Measurements from ENCODE around the gene GBF1. TPM values are rescaled to one million over a fixed set of nuclear protein-coding genes. Genes with fewer than 3 reads are reported as not detected.

Gene GBF1
- total and polyA plus RNA-seq, 4 donors, result 6.0 to 27.2 (median 15.2) TPM

DNA sequence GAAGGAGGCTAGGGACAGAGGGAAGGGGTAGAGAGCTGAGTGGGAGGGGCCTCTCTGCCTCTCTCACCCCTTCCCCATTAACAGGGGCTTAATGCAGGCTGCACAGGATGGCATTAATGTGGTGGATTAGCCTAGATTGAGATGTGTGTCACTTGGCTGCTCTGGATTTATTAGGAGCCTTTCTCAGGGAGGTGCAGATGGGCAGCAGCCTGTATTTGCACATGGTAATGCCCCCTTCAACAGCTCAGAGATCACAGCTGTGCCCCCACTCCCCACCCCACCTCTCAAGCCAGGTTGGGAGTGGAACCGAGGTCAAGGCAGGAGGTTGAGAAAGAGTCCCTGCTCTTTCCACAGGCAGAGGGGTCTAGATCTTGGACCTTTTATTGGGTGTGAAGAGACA, 11.3 kb upstream of the GBF1 start:
- Histone ChIP-seq H3K27ac (ENCODE audit: low read depth in 1 of 2, low read length in 2 of 2) (no peak overlapping the region), H3K36me3 (ENCODE audit: control insufficient read depth in 4 of 4, insufficient read depth in 3 of 4, low read depth in 1 of 4, low read length in 3 of 4) (no peaks in the 10 kb centered on the region), H3K9ac (ENCODE audit: low read depth in 1 of 2, low read length in 2 of 2) (no peak overlapping the region), H3K4me3 (ENCODE audit: low read depth in 1 of 3, low read length in 3 of 3) (no peak overlapping the region), H3K4me1 (ENCODE audit: control insufficient read depth in 4 of 4, insufficient read depth in 4 of 4, low read length in 3 of 4) (peaks cover 14 to 23% (median 20%) of the 10 kb centered on the region in 4 donors), H3K9me3 (ENCODE audit: control insufficient read depth in 4 of 4, low read length in 3 of 4) (no peaks in the 10 kb centered on the region), H3K27me3 (ENCODE audit: control insufficient read depth in 4 of 4, insufficient read depth in 4 of 4, low read length in 3 of 4) (peaks cover 0 to 6% (median 0%) of the 10 kb centered on the region in 4 donors)
- TF ChIP-seq, protein P1, sequence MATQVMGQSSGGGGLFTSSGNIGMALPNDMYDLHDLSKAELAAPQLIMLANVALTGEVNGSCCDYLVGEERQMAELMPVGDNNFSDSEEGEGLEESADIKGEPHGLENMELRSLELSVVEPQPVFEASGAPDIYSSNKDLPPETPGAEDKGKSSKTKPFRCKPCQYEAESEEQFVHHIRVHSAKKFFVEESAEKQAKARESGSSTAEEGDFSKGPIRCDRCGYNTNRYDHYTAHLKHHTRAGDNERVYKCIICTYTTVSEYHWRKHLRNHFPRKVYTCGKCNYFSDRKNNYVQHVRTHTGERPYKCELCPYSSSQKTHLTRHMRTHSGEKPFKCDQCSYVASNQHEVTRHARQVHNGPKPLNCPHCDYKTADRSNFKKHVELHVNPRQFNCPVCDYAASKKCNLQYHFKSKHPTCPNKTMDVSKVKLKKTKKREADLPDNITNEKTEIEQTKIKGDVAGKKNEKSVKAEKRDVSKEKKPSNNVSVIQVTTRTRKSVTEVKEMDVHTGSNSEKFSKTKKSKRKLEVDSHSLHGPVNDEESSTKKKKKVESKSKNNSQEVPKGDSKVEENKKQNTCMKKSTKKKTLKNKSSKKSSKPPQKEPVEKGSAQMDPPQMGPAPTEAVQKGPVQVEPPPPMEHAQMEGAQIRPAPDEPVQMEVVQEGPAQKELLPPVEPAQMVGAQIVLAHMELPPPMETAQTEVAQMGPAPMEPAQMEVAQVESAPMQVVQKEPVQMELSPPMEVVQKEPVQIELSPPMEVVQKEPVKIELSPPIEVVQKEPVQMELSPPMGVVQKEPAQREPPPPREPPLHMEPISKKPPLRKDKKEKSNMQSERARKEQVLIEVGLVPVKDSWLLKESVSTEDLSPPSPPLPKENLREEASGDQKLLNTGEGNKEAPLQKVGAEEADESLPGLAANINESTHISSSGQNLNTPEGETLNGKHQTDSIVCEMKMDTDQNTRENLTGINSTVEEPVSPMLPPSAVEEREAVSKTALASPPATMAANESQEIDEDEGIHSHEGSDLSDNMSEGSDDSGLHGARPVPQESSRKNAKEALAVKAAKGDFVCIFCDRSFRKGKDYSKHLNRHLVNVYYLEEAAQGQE (IDR thresholded peaks at IDR 0.05), result no peak
- DNase-seq (ENCODE audit: low spot score), result no peak
- WGBS, result 70% methylated on average over 1 of the region's 1 CpG

DNA sequence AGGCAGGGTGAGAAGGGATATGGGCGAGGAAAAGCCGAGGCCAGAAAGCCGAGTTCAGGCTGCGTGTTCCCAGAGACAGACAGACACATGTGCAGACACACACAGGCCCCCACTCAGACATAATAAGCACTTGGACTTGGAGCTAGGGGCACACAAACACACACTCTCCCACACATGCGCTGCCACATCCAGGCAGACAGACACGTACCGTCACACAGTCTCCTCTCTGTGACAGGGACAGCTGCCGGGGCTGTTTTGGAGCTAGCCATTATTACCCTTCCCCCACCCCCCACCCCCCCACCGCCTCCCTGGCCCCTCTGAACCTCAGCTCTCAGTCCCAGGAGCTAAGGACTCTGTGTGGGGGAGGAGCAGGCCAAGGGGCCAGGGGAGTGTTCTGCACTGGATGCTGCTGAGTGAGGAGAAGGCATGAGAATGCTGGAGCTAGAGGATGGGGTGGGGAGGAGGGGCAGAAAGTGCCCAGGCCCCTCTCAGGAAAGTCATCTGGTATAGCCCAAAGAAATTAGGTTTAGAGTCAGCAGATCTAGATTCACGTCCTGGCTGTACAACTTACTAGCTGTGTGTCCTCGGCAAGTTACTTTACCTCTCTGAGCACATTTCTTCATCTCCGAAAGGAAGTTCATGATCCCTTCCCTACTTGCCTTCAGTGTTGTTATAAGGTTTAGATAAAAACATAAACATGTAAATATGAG, 10.3 kb upstream of the GBF1 start:
- TF ChIP-seq, protein P1 (IDR thresholded peaks at IDR 0.05), result no peak
- no peak for TF ChIP-seq JUND (IDR thresholded peaks at IDR 0.05)
- no peak for TF ChIP-seq YY1 (IDR thresholded peaks at IDR 0.05)
- no peak for TF ChIP-seq FOXA2 (IDR thresholded peaks at IDR 0.05)
- TF ChIP-seq TAF1 (conservative IDR thresholded peaks at IDR 0.05), result no peak
- no peak for TF ChIP-seq GABPA (IDR thresholded peaks at IDR 0.05 in 1 of 2, conservative IDR thresholded peaks at IDR 0.05 in 1 of 2)
- TF ChIP-seq RXRA (IDR thresholded peaks at IDR 0.05), result no peak
- TF ChIP-seq FOXA1 (IDR thresholded peaks at IDR 0.05), result no peak
- no peak for TF ChIP-seq NR2F2 (IDR thresholded peaks at IDR 0.05)
- TF ChIP-seq, protein P2, sequence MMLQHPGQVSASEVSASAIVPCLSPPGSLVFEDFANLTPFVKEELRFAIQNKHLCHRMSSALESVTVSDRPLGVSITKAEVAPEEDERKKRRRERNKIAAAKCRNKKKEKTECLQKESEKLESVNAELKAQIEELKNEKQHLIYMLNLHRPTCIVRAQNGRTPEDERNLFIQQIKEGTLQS (IDR thresholded peaks at IDR 0.05), result no peak
- Histone ChIP-seq H3K36me3 (ENCODE audit: control insufficient read depth in 4 of 4, insufficient read depth in 3 of 4, low read depth in 1 of 4, low read length in 3 of 4) (no peaks in the 10 kb centered on the region), H3K4me3 (ENCODE audit: low read depth in 1 of 3, low read length in 3 of 3) (no peak overlapping the region), H3K9ac (ENCODE audit: low read depth in 1 of 2, low read length in 2 of 2) (no peak overlapping the region), H3K4me1 (ENCODE audit: control insufficient read depth in 4 of 4, insufficient read depth in 4 of 4, low read length in 3 of 4) (peaks cover 14 to 20% (median 17%) of the 10 kb centered on the region in 4 donors), H3K9me3 (ENCODE audit: control insufficient read depth in 4 of 4, low read length in 3 of 4) (no peaks in the 10 kb centered on the region), H3K27ac (ENCODE audit: low read depth in 1 of 2, low read length in 2 of 2) (no peak overlapping the region), H3K27me3 (ENCODE audit: control insufficient read depth in 4 of 4, insufficient read depth in 4 of 4, low read length in 3 of 4) (peaks cover 0 to 4% (median 0%) of the 10 kb centered on the region in 4 donors)
- WGBS, result 70% methylated on average over 12 of the region's 12 CpGs
- no peak for DNase-seq (ENCODE audit: low spot score)
